AG08395 (cell line): ENCODE results near the gene SPRR2A.
"Not testable (repeated sequence)": the region's sequence is repeated elsewhere in the genome, so short reads cannot be mapped to it uniquely, and the experiment has no call there.

ENCODE experiments used
- DNase-seq: peaks from one replicate; pipeline ENCODE4 v3.0.0; 2012; ENCODE audit warnings: mixed read lengths, low spot score

The SPRR2A gene

GRCh38 chr1:153057375-153057774 lies at the start of gene SPRR2A:
SPRR2A (minus strand) TSS chr1:153057512; CDS start chr1:153056735, 777 bp downstream.
- DNase-seq, result no peak

GRCh38 chr1:153100245-153100644 lies 42.9 kb upstream of the SPRR2A start:
- DNase-seq, result no peak

- no peak for DNase-seq
Observed at GRCh38 chr1:153099461-153100045, 42.2 kb upstream of the SPRR2A start.

GRCh38 chr1:153095764-153096163 lies 38.5 kb upstream of the SPRR2A start:
- no peak for DNase-seq

- no peak for DNase-seq
Observed at GRCh38 chr1:153094426-153094825, 37.1 kb upstream of the SPRR2A start, which contains the start of gene SPRR2E. SPRR2E (minus strand) TSS chr1:153094526; CDS start chr1:153093751, 775 bp downstream.

GRCh38 chr1:153087652-153088051 lies 30.3 kb upstream of the SPRR2A start:
- DNase-seq, result no peak

- no peak for DNase-seq
Observed at GRCh38 chr1:153081736-153082135, 24.4 kb upstream of the SPRR2A start.

- DNase-seq, result no peak
Observed at GRCh38 chr1:153072806-153073726, 15.8 kb upstream of the SPRR2A start.

- no peak for DNase-seq
Observed at GRCh38 chr1:153071511-153071910, 14.2 kb upstream of the SPRR2A start, which contains the start of gene SPRR2B. SPRR2B (minus strand) TSS chr1:153071611; CDS start chr1:153070839, 772 bp downstream.

- DNase-seq, result no peak
Observed at GRCh38 chr1:153070243-153070642, 12.9 kb upstream of the SPRR2A start.

GRCh38 chr1:153058826-153059784 lies 1.8 kb upstream of the SPRR2A start:
- no peak for DNase-seq

- DNase-seq, result no peak
Observed at GRCh38 chr1:153058154-153058553, 842 bp upstream of the SPRR2A start.

GRCh38 chr1:153056111-153056510 lies 1.2 kb downstream of the SPRR2A start:
- DNase-seq, result not testable (repeated sequence)

- DNase-seq, result no peak
Observed at GRCh38 chr1:153049211-153049610, 8.1 kb downstream of the SPRR2A start.

GRCh38 chr1:153040950-153041631 lies 16.2 kb downstream of the SPRR2A start, which contains the start of gene SPRR2D:
SPRR2D (minus strand) TSS chr1:153041120; CDS start chr1:153040346, 774 bp downstream.
- no peak for DNase-seq

- no peak for DNase-seq
Observed at GRCh38 chr1:153035211-153035610, 22.1 kb downstream of the SPRR2A start.

GRCh38 chr1:153032677-153033308 lies 24.5 kb downstream of the SPRR2A start:
- DNase-seq, result peak; percentile 10

GRCh38 chr1:153032073-153032472 lies 25.2 kb downstream of the SPRR2A start:
- no peak for DNase-seq

GRCh38 chr1:153030895-153031294 lies 26.4 kb downstream of the SPRR2A start, which contains the start of gene SPRR1B:
SPRR1B (plus strand) TSS chr1:153031203; CDS start chr1:153032346, 1,143 bp downstream.
- no peak for DNase-seq

- DNase-seq, result no peak
Observed at GRCh38 chr1:153028766-153029165, 28.5 kb downstream of the SPRR2A start.

GRCh38 chr1:153025797-153026196 lies 31.5 kb downstream of the SPRR2A start:
- no peak for DNase-seq
